HEK293 (cell line): ENCODE measurements around the gene DHX57.
"Not testable (repeated sequence)": the region's sequence is repeated elsewhere in the genome, so short reads cannot be mapped to it uniquely, and the experiment has no call there.

Experiments used
- CTCF ChIA-PET: fragments of 350-600 bp; formaldehyde crosslinking; extraction: SDS; loops from one replicate; lab custom pipeline; 2021; ENCODE audit warnings: antibody characterized with exemption; lab: Yijun Ruan, JAX
- POLR2A ChIA-PET: fragments of 300-600 bp; formaldehyde crosslinking; extraction: SDS; loops from one replicate; lab custom pipeline; 2020; ENCODE audit warnings: antibody characterized with exemption, inconsistent platforms; lab: Yijun Ruan, JAX
- H3K27ac ChIP-seq: fragments of 200-500 bp; sonication (Bioruptor generic); 2 replicates; pipeline ENCODE4 v1.5.1; 2014; ENCODE audit warnings: low read depth, low read length, control low read depth, inconsistent platforms; ENCODE audit errors: extremely low read depth
- H3K36me3 ChIP-seq, 2 experiments: fragments of 200-500 bp in 1 of 2; sonication (Bioruptor generic) in 1 of 2; 1 replicate in 1 of 2; 2 replicates in 1 of 2; pipeline ENCODE4 v1.5.1; 2014 to 2017; ENCODE audit warnings: inconsistent platforms in 2 of 2, low read length in 2 of 2; ENCODE audit not compliant: control insufficient read depth in 2 of 2, insufficient read depth in 1 of 2
- H3K4me1 ChIP-seq: fragments of 200-500 bp; sonication (Bioruptor generic); 2 replicates; pipeline ENCODE4 v1.5.1; 2014; ENCODE audit warnings: mild to moderate bottlenecking, low read length, inconsistent platforms; ENCODE audit not compliant: control insufficient read depth, insufficient read depth
- H3K4me3 ChIP-seq: 2 replicates; pipeline ENCODE4 v1.5.1; 2011; ENCODE audit warnings: low read depth, mild to moderate bottlenecking, control low read depth, low read length, moderate library complexity
- H3K9me3 ChIP-seq: fragments of 200-500 bp; sonication (Bioruptor generic); 2 replicates; pipeline ENCODE4 v1.5.1; 2014; ENCODE audit warnings: low read depth, low read length, inconsistent platforms; ENCODE audit not compliant: control insufficient read depth, insufficient read depth
- KLF7 ChIP-seq: fragments of 450-650 bp; formaldehyde crosslinking; IDR thresholded peaks from 2 replicates; pipeline ENCODE4 v1.5.1; 2016; ENCODE audit warnings: missing biosample characterization, missing genetic modification characterization, borderline replicate concordance
- YY2 ChIP-seq: fragments of 450-650 bp; formaldehyde crosslinking; IDR thresholded peaks from 2 replicates; pipeline ENCODE4 v1.5.1; 2016; ENCODE audit warnings: missing biosample characterization, missing genetic modification characterization
- ZNF19 ChIP-seq: fragments of 450-650 bp; formaldehyde crosslinking; IDR thresholded peaks from 2 replicates; pipeline ENCODE4; 2016; ENCODE audit warnings: missing biosample characterization, missing genetic modification characterization, low read depth
- ZNF274 ChIP-seq, 2 experiments: fragments of 200-500 bp in 1 of 2; fragments of 450-650 bp in 1 of 2; sonication (Bioruptor generic) in 1 of 2; formaldehyde crosslinking in 1 of 2; IDR thresholded peaks; 2 replicates each; pipeline versions ENCODE4 v1.5.1 to v1.6.1; 2014 to 2016; ENCODE audit warnings: borderline replicate concordance in 1 of 2, inconsistent platforms in 1 of 2, low read length in 1 of 2, missing biosample characterization in 1 of 2, missing genetic modification characterization in 1 of 2
- ZNF596 ChIP-seq: fragments of 450-650 bp; IDR thresholded peaks from 2 replicates; pipeline ENCODE4 v1.5.0; 2018; ENCODE audit warnings: missing biosample characterization, mild to moderate bottlenecking, missing genetic modification characterization, moderate library complexity
- ZNF654 ChIP-seq: fragments of 450-650 bp; formaldehyde crosslinking; IDR thresholded peaks from 2 replicates; pipeline ENCODE4 v1.5.1; 2016; ENCODE audit warnings: low read depth, missing biosample characterization, missing genetic modification characterization
- ZNF701 ChIP-seq: fragments of 450-650 bp; formaldehyde crosslinking; IDR thresholded peaks from 2 replicates; pipeline ENCODE4 v1.5.1; 2016; ENCODE audit warnings: missing biosample characterization, missing genetic modification characterization
- TF ChIP-seq, protein P1 (sequence below): fragments of 450-650 bp; formaldehyde crosslinking; IDR thresholded peaks from 2 replicates; pipeline ENCODE4 v1.5.1; 2016; ENCODE audit warnings: missing biosample characterization, missing genetic modification characterization, borderline replicate concordance
- TF ChIP-seq, protein P2 (sequence below): fragments of 450-650 bp; formaldehyde crosslinking; IDR thresholded peaks from 2 replicates; pipeline ENCODE4 v1.5.1; 2017; ENCODE audit warnings: missing biosample characterization, missing genetic modification characterization
- TF ChIP-seq, protein P3 (sequence below): fragments of 450-650 bp; formaldehyde crosslinking; IDR thresholded peaks from 2 replicates; pipeline ENCODE4 v1.5.1; 2016; ENCODE audit warnings: missing biosample characterization, missing genetic modification characterization, borderline replicate concordance
- TF ChIP-seq, protein P4 (sequence below): fragments of 450-650 bp; formaldehyde crosslinking; IDR thresholded peaks from 2 replicates; pipeline ENCODE4 v1.5.1; 2016; ENCODE audit warnings: missing biosample characterization, missing genetic modification characterization

DHX57 gene

DNA sequence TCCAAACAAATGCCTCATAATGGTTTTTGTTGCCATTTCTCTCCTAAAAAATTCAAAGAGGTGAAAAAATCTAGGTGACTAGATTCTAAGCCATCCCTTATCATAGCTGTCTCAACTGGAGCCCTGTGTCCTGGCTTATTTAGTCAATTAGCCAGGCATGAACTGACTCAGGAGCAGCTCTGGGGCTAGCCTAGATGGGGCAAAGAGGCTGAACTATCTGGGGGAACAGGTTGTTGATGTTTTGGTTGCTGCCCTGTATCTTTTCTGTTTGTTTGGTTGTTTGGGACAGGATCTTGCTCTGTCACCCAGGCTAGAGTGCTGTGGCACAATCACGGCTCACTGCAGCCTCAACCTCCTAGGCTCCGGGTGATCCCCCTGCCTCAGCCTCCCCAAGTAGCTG is 83.0 kb downstream of the DHX57 start (continued):
- TF ChIP-seq, protein P1, sequence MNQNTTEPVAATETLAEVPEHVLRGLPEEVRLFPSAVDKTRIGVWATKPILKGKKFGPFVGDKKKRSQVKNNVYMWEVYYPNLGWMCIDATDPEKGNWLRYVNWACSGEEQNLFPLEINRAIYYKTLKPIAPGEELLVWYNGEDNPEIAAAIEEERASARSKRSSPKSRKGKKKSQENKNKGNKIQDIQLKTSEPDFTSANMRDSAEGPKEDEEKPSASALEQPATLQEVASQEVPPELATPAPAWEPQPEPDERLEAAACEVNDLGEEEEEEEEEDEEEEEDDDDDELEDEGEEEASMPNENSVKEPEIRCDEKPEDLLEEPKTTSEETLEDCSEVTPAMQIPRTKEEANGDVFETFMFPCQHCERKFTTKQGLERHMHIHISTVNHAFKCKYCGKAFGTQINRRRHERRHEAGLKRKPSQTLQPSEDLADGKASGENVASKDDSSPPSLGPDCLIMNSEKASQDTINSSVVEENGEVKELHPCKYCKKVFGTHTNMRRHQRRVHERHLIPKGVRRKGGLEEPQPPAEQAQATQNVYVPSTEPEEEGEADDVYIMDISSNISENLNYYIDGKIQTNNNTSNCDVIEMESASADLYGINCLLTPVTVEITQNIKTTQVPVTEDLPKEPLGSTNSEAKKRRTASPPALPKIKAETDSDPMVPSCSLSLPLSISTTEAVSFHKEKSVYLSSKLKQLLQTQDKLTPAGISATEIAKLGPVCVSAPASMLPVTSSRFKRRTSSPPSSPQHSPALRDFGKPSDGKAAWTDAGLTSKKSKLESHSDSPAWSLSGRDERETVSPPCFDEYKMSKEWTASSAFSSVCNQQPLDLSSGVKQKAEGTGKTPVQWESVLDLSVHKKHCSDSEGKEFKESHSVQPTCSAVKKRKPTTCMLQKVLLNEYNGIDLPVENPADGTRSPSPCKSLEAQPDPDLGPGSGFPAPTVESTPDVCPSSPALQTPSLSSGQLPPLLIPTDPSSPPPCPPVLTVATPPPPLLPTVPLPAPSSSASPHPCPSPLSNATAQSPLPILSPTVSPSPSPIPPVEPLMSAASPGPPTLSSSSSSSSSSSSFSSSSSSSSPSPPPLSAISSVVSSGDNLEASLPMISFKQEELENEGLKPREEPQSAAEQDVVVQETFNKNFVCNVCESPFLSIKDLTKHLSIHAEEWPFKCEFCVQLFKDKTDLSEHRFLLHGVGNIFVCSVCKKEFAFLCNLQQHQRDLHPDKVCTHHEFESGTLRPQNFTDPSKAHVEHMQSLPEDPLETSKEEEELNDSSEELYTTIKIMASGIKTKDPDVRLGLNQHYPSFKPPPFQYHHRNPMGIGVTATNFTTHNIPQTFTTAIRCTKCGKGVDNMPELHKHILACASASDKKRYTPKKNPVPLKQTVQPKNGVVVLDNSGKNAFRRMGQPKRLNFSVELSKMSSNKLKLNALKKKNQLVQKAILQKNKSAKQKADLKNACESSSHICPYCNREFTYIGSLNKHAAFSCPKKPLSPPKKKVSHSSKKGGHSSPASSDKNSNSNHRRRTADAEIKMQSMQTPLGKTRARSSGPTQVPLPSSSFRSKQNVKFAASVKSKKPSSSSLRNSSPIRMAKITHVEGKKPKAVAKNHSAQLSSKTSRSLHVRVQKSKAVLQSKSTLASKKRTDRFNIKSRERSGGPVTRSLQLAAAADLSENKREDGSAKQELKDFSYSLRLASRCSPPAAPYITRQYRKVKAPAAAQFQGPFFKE (tag by site-specific recombination), result no peak
- TF ChIP-seq, protein P2, sequence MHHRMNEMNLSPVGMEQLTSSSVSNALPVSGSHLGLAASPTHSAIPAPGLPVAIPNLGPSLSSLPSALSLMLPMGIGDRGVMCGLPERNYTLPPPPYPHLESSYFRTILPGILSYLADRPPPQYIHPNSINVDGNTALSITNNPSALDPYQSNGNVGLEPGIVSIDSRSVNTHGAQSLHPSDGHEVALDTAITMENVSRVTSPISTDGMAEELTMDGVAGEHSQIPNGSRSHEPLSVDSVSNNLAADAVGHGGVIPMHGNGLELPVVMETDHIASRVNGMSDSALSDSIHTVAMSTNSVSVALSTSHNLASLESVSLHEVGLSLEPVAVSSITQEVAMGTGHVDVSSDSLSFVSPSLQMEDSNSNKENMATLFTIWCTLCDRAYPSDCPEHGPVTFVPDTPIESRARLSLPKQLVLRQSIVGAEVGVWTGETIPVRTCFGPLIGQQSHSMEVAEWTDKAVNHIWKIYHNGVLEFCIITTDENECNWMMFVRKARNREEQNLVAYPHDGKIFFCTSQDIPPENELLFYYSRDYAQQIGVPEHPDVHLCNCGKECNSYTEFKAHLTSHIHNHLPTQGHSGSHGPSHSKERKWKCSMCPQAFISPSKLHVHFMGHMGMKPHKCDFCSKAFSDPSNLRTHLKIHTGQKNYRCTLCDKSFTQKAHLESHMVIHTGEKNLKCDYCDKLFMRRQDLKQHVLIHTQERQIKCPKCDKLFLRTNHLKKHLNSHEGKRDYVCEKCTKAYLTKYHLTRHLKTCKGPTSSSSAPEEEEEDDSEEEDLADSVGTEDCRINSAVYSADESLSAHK (tag by site-specific recombination), result no peak
- TF ChIP-seq ZNF274 (IDR thresholded peaks at IDR 0.05; ENCODE audit: low read length) (no peak), ZNF274 (tag by site-specific recombination; IDR thresholded peaks at IDR 0.05; ENCODE audit: borderline replicate concordance) (no peak), YY2 (tag by site-specific recombination) (no peak)
- TF ChIP-seq, all 188 proteins: peak for 0

DNA sequence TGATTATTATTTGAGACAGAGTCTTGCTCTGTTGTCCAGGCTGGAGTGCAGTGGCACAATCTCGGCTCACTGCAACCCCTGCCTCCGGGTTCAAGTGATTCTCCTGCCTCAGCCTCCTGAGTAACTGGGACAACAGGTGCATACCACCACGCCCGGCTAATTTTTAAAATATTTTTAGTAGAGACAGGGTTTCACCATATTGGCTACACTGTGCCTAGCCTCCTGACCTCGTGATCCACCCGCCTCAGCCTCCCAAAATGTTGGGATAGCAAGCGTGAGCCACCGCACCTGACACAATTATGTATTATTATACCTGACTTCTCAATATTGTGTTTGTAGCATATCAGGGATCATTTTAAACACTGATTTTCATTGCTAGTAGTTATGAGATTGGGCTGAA is 83.4 kb downstream of the DHX57 start:
- H3K9me3 ChIP-seq, H3K4me3 ChIP-seq, H3K4me1 ChIP-seq, H3K36me3 ChIP-seq, H3K27ac ChIP-seq, POLR2A ChIA-PET: not testable (repeated sequence)
- CTCF ChIA-PET, result interaction anchor here (0.6 kb wide), 1 partner anchor 29 kb away, joined by 6 read pairs; no protein-coding TSS in a partner anchor

DNA sequence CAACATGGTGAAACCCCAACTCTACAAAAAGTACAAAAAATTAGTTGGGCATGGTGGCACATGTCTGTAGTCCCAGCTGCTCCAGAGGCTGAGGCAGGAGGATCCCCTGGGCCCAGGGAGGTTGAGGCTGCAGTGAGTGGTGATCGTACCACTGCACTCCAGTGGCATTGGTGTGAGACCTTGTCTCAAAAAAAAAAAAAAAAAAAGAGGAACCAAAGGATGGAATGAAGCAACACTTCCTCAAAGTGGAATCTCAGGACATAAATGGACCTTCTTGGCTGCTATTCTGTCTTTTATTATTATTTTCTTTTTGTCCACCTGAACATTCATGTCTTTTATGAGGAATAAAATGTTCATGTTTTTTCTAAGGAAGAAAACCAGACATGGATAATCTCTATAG is 84.0 kb downstream of the DHX57 start:
- Histone ChIP-seq H3K27ac (no peak overlapping the region), H3K9me3 (no peaks in the 10 kb centered on the region), H3K4me1 (no peaks in the 10 kb centered on the region), H3K4me3 (no peak overlapping the region), H3K36me3 (no peaks in the 10 kb centered on the region; a peak in 1 of 3 replicates)
- ChIA-PET CTCF (no interaction called here), POLR2A (interaction anchor here (0.7 kb wide), 1 partner anchor 40 kb away, joined by 6 read pairs; the partner anchor contains the start of gene SRSF7)
- TF ChIP-seq ZNF19 (tag by site-specific recombination), result no peak

DNA sequence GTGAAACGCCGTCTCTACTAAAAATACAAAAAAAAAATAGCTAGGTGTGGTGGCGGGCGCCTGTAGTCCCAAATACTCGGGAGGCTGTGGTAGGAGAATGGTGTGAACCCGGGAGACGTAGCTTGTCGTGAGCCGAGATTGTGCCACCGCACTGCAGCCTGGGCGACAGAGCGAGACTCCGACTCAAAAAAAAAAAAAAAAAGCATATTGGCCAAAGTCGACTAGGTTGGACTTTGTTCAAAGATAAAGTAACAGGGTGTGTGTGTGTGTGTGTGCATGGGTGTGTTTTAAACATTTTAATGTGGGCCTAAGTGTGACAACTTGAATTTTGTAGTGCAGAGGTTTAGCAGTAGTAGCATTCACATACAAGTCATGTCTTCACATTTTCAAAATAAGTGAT is 86.0 kb downstream of the DHX57 start:
- no peaks in the 10 kb centered on the region for H3K9me3 ChIP-seq
- POLR2A ChIA-PET, result interaction anchor here (1.1 kb wide), 1 partner anchor 38 kb away, joined by 5 read pairs; the partner anchor contains the start of gene SRSF7
- no peak overlapping the region for H3K4me3 ChIP-seq
- no peaks in the 10 kb centered on the region for H3K4me1 ChIP-seq
- H3K27ac ChIP-seq, result no peak overlapping the region
- CTCF ChIA-PET, result no interaction called here
- TF ChIP-seq, protein P3, sequence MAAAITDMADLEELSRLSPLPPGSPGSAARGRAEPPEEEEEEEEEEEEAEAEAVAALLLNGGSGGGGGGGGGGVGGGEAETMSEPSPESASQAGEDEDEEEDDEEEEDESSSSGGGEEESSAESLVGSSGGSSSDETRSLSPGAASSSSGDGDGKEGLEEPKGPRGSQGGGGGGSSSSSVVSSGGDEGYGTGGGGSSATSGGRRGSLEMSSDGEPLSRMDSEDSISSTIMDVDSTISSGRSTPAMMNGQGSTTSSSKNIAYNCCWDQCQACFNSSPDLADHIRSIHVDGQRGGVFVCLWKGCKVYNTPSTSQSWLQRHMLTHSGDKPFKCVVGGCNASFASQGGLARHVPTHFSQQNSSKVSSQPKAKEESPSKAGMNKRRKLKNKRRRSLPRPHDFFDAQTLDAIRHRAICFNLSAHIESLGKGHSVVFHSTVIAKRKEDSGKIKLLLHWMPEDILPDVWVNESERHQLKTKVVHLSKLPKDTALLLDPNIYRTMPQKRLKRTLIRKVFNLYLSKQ (tag by site-specific recombination), result no peak
- TF ChIP-seq ZNF701, result no peak
- TF ChIP-seq, protein P4, sequence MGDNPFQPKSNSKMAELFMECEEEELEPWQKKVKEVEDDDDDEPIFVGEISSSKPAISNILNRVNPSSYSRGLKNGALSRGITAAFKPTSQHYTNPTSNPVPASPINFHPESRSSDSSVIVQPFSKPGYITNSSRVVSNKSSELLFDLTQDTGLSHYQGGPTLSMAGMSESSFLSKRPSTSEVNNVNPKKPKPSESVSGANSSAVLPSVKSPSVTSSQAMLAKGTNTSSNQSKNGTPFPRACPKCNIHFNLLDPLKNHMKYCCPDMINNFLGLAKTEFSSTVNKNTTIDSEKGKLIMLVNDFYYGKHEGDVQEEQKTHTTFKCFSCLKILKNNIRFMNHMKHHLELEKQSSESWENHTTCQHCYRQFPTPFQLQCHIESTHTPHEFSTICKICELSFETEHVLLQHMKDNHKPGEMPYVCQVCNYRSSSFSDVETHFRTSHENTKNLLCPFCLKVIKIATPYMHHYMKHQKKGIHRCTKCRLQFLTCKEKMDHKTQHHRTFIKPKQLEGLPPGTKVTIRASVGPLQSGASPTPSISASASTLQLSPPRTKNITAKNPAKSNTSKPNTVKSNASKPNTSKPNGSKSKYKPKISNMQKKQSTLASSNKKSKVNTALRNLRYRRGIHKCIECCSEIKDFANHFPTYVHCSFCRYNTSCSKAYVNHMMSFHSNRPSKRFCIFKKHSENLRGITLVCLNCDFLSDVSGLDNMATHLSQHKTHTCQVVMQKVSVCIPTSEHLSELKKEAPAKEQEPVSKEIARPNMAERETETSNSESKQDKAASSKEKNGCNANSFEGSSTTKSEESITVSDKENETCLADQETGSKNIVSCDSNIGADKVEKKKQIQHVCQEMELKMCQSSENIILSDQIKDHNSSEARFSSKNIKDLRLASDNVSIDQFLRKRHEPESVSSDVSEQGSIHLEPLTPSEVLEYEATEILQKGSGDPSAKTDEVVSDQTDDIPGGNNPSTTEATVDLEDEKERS, result no peak
- no peak for TF ChIP-seq ZNF596
- TF ChIP-seq ZNF654 (tag by site-specific recombination), result no peak
- no peak for TF ChIP-seq KLF7 (tag by site-specific recombination)
- H3K36me3 ChIP-seq, result no peaks in the 10 kb centered on the region
